Measurements from ENCODE around the gene RHOB. TPM values are rescaled to one million over a fixed set of nuclear protein-coding genes. Genes with fewer than 3 reads are reported as not detected.
"Not testable (repeated sequence)": the region's sequence is repeated elsewhere in the genome, so short reads cannot be mapped to it uniquely, and the experiment has no call there.

RHOB gene
- total RNA-seq, 1 donor from 2014 or later = 292 TPM

DNA sequence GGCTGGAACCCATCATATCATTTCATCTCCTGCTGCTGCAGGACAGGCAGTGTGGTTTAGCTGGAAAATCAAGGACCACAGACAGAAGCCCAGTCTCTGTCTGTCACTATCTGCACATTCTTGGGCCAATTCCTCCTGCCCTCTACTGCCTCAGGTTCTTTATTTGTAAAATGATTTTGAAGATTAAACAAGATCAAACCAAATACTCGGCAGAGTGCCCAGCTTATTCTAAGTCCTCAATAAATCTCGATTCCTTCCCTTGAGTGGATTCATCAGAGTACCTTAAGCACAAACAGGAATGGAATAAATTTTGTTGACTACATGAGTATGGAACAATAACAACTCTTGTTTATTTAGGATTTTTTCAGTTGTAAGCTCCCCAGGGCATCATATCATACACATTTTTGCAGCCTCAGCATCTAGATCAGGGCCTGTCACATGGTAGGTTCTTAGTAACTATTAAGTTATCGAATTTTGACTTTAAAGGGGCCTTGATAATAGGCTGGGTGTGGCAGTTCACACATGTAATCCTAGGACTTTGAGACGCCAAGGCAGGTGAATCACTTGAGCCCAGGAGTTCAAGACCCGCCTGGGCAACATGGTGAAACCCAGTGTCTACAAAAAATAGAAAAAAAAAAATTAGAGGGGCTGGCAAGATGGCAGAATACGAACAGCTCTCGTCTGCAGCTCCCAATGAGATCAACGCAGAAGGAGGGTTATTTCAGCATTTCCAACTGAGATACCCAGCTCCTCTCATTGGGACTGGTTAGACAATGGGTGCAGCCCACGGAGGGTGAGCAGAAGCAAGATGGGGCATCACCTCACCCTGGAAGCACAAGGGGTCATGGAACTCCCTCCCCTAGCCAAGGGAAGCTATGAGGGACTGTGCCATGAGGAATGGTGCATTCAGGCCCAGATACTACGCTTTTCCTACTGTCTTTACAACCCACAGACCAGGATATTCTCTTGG lies 11.1 kb downstream of the RHOB start:
- no peak for DNase-seq (ENCODE audit: low spot score)
- Mint-ChIP-seq H3K4me1 (ENCODE audit: unreplicated experiment) (peaks cover 13% of the 10 kb centered on the region), H3K4me3 (ENCODE audit: unreplicated experiment) (no peak overlapping the region), H3K9me3 (ENCODE audit: unreplicated experiment) (no peaks in the 10 kb centered on the region), H3K36me3 (ENCODE audit: low read depth, unreplicated experiment) (peaks cover 3% of the 10 kb centered on the region), H3K27ac (ENCODE audit: unreplicated experiment) (no peak overlapping the region), H3K27me3 (ENCODE audit: unreplicated experiment) (peaks cover 4% of the 10 kb centered on the region)
- TF ChIP-seq, protein P1, sequence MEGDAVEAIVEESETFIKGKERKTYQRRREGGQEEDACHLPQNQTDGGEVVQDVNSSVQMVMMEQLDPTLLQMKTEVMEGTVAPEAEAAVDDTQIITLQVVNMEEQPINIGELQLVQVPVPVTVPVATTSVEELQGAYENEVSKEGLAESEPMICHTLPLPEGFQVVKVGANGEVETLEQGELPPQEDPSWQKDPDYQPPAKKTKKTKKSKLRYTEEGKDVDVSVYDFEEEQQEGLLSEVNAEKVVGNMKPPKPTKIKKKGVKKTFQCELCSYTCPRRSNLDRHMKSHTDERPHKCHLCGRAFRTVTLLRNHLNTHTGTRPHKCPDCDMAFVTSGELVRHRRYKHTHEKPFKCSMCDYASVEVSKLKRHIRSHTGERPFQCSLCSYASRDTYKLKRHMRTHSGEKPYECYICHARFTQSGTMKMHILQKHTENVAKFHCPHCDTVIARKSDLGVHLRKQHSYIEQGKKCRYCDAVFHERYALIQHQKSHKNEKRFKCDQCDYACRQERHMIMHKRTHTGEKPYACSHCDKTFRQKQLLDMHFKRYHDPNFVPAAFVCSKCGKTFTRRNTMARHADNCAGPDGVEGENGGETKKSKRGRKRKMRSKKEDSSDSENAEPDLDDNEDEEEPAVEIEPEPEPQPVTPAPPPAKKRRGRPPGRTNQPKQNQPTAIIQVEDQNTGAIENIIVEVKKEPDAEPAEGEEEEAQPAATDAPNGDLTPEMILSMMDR (IDR thresholded peaks at IDR 0.05; ENCODE audit: unreplicated experiment) = no peak

DNA sequence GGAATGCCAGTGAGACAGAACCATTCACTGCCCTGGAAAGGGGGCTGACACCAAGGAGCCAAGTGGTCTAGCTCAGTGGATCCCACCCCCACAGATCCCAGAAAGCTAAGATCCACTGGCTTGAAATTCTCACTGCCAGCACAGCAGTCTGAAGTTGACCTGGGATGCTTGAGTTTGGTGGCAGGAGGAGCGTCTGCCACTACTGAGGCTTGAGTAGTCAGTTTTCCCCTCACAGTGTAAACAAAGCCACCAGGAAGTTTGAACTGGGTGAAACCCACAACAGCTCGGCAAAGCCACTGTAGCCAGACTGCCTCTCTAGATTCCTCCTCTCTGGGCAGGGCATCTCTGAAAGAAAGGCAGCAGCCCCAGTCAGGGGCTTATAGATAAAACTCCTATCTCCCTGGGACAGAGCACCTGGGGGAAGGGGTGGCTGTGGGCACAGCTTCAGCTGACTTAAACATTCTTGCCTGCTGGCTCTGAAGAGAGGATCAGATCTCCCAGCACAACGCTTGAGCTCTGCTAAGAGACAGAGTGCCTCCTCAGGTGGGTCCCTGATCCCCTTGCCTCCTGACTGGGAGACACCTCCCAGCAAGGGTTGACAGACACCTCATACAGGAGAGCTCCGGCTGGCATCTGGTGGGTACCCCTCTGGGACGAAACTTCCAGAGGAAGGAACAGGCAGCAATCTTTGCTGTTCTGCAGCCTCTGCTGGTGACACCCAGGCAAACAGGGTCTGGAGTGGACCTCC lies 12.0 kb downstream of the RHOB start:
- not testable (repeated sequence) for H3K4me3 Mint-ChIP-seq (ENCODE audit: unreplicated experiment); DNase-seq (ENCODE audit: low spot score); H3K27me3 Mint-ChIP-seq (ENCODE audit: unreplicated experiment); H3K36me3 Mint-ChIP-seq (ENCODE audit: low read depth, unreplicated experiment); H3K27ac Mint-ChIP-seq (ENCODE audit: unreplicated experiment); H3K9me3 Mint-ChIP-seq (ENCODE audit: unreplicated experiment)
- H3K4me1 Mint-ChIP-seq (ENCODE audit: unreplicated experiment) = peaks cover 14% of the 10 kb centered on the region

DNA sequence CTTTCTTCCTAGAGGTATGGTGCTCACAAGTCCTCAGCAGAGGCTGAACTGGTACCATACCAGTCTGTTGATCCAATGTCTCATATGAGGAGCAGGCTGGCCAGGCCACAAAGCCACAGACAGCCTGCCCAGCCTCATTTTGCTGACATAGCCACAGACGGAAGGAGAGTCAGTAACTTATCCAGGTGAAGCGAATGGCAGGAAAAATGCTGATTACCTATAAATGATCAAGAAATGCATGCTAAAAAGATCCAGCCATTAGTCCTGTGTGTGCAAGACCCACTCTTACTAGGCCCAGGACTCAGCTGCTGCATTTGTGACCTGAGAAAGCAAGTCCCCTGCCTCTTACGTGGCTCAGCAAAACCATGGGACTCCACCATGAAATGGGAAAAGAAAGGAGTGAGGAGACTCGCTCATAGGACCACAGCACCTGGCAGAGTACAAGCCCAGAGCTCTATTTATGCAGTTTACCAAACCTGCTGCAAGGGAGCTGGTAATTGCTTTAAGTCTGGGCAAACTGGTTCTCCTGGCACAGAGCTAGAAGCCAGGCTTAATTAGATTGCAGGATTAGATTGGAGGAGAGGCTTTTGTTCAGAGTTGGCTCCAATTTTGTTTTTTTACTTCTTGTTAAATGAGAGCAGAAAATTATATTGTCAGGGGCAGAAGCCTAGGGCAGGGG lies 19.0 kb downstream of the RHOB start:
- Mint-ChIP-seq H3K4me3 (ENCODE audit: unreplicated experiment) (no peak overlapping the region), H3K36me3 (ENCODE audit: low read depth, unreplicated experiment) (no peaks in the 10 kb centered on the region), H3K27me3 (ENCODE audit: unreplicated experiment) (peaks cover 3% of the 10 kb centered on the region), H3K9me3 (ENCODE audit: unreplicated experiment) (no peaks in the 10 kb centered on the region), H3K4me1 (ENCODE audit: unreplicated experiment) (peaks cover 18% of the 10 kb centered on the region), H3K27ac (ENCODE audit: unreplicated experiment) (no peak overlapping the region)
- TF ChIP-seq, protein P1 (IDR thresholded peaks at IDR 0.05; ENCODE audit: unreplicated experiment) = no peak
- DNase-seq (ENCODE audit: low spot score) = no peak

DNA sequence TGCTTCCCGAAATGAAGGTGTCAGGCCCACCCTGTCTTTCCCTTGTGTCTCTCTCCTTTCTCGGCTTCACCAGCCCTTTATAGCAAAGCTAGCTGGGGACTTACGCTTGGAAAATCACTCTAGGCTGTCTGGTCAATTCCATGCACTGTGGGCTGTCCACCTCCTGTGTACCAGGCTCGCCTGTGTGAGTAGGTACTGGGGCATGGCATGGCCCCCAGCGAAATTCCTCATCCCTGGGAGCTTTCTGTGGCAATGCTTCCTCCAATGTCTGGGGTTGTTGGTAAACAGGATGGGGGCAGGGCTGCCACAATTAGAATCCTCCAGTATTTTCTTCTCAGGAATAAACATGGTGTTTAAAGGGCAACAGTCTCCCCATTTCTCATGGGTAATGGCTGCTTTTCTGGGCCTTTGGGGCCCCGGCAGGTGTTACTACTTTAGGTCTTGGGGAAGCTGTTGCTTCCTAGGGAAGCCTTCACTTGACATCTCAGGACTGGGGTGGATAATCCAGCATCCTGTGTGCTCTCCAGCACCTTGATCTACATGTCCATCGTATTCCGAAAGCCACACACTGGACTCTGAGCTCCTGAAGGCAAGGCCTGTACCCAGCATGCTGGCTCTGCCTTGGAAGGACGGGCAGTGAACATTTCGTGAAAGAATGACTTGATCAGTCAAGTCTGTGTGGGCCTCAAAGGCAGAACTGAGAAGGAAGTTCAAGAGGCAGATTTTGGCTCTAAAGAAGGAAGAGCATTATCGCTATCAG lies 21.1 kb downstream of the RHOB start:
- no peaks in the 10 kb centered on the region for H3K36me3 Mint-ChIP-seq (ENCODE audit: low read depth, unreplicated experiment)
- H3K27me3 Mint-ChIP-seq (ENCODE audit: unreplicated experiment) = peaks cover 3% of the 10 kb centered on the region
- no peak overlapping the region for H3K4me3 Mint-ChIP-seq (ENCODE audit: unreplicated experiment)
- TF ChIP-seq, protein P1 (IDR thresholded peaks at IDR 0.05; ENCODE audit: unreplicated experiment) = no peak
- no peak for DNase-seq (ENCODE audit: low spot score)
- no peak overlapping the region for H3K27ac Mint-ChIP-seq (ENCODE audit: unreplicated experiment)
- H3K9me3 Mint-ChIP-seq (ENCODE audit: unreplicated experiment) = no peaks in the 10 kb centered on the region
- peaks cover 10% of the 10 kb centered on the region for H3K4me1 Mint-ChIP-seq (ENCODE audit: unreplicated experiment)
